Erythroblast (primary cell): ENCODE measurements around the gene UBE2H.

Experiments
- DNase-seq, 2 experiments: peaks; one replicate each; lab custom pipeline; 2025; lab: John Stamatoyannopoulos, UW
- GATA1 ChIP-seq: IDR thresholded peaks from 2 replicates; pipeline ENCODE4 v1.6.1; 2011; ENCODE audit warnings: low read depth, mild to moderate bottlenecking, control low read depth, low read length, moderate library complexity
- POLR2A ChIP-seq: IDR thresholded peaks from 2 replicates; pipeline ENCODE4 v1.6.1; 2011; ENCODE audit warnings: mild to moderate bottlenecking, low read length

The UBE2H gene

GRCh38 chr7:129952653-129953560 lies at the start of gene UBE2H:
Gene UBE2H, minus strand, starts transcription at chr7:129952960. Its CDS starts 405 bp downstream, at chr7:129952555.
- DNase-seq = peak; percentile 94 to 98
- TF ChIP-seq GATA1 (no peak), POLR2A (peak; percentile 84)

- no peak for DNase-seq
- no peak for TF ChIP-seq POLR2A
- TF ChIP-seq GATA1 = no peak
These were observed 45.7 kb upstream of the UBE2H start for GRCh38 chr7:129998446-129998845.

DNA sequence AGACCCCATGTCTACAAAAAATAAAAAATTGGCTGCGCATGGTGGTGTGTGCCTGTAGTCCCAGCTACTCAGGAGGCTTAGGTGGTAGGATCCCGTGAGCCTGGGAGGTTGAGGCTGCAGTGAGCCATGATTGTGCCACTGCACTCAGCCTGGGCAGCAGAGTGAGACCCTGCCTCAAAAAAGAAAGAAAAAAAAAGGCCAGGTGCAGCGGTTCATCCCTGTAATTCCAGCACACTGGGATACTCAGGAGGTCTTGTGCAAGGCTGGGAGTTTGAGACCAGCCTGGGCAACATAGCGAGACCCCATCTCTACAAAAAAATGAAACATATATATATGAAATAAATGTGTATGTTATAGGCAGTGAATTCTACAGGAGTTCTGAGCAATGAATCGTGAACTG lies 44.5 kb upstream of the UBE2H start:
- TF ChIP-seq POLR2A = no peak
- no peak for TF ChIP-seq GATA1
- no peak for DNase-seq

DNA sequence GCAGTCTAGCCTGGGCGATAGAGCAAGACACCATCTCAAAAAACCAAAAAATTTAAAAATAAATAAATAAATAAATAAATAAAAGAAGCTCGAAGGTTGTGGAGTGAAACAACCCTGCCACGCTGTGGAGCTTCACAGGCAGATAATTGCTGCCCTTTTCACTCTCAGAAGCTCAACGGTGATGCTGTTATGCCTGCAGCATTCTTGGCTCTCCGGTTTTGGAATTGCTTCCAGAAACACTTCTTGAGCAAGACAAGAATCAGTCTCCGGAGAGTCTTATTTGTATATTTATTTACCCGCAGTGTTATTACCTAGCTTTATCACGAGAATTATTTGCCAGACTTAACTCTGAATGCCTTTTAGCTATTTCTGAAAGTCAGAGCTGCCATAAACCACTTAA lies 40.5 kb upstream of the UBE2H start:
- TF ChIP-seq POLR2A (no peak), GATA1 (no peak)

DNA sequence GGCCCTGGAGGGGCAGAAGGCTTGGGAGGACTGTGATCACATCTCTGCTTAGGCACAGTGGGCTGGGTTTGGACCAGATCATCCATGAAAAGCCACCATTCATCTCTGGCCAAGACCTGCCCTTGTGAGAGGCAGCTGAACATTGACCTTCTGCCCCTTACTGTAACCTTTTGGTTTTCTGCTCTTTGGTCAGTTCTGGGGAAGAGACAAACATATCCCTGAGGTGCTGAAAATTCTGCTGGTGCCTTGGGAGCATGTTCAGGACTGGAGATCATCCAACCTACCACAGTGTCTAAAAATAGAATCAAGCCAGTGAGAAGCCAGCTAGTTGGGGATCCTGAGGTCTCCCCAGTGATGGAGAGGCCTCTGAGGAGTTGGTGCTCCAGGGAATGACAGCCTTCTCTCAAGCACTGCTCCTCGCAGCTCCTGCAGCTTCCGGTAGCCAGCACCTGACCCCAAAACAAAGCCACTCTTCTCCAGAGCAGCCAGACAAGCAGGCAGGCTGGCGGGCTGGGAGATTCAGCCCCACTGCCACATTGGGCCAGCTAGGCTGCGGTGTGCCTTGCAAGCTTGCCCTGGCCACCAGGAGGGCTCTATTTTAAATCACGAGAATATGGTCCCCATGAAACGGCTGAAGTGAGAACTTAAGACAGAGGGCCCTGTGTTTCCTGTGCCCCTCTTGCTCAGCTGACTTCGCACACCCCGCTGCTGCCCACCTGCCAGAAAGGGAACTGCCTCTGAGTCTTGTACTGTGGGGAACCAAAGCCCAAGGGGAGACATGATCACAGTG lies 37.8 kb upstream of the UBE2H start:
- no peak for DNase-seq
- no peak for TF ChIP-seq POLR2A
- TF ChIP-seq GATA1 = no peak

More for the DNA sequence above, 40.5 kb upstream of the UBE2H start:
- no peak for DNase-seq

GRCh38 chr7:129989466-129989865 lies 36.7 kb upstream of the UBE2H start:
- TF ChIP-seq GATA1 = no peak
- TF ChIP-seq POLR2A = no peak
- no peak for DNase-seq

GRCh38 chr7:129986600-129986999 lies 33.8 kb upstream of the UBE2H start:
- DNase-seq = no peak
- TF ChIP-seq GATA1 (no peak), POLR2A (no peak)

DNA sequence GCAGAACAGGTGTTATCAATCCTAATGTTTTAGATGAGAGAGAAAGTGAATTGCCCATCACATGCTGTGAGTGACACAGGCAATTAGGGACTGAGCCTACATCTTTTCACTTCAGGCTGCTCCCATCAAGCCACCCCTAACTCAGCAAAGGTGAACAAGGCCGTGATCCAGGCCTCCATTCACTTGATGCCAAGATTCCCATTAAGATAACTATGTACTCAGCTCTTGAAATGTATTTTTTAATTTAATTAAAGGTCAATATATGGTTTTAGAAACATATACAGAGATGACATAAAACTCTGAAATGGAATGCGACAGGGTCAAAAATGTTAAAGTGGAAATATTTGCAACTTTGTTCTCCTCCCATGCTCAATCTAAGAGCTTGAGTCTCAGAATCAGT lies 27.9 kb upstream of the UBE2H start:
- no peak for DNase-seq
- TF ChIP-seq GATA1 (no peak), POLR2A (no peak)

DNA sequence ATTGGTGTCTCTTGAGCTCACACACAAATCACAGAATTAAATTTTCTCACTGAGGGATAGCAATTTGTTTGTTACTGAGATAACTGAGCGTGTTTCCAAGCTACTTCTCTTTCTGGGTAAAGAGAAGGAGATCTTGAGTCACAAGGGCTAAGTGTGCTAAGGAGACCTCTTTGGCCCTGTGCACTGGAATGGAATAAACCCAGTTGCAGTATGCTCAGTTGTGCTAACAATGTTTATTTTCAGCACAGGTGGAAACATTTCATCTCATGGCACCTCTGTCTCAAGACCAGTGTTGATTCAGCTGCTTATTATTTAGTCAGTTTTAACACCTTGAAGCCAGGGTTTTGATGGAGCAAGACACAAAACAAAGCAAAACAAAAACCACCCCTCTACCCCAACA lies 22.5 kb upstream of the UBE2H start:
- DNase-seq = no peak
- TF ChIP-seq POLR2A (no peak), GATA1 (no peak)

- no peak for DNase-seq
- TF ChIP-seq GATA1 (no peak), POLR2A (no peak)
These were observed 18.1 kb upstream of the UBE2H start for GRCh38 chr7:129970816-129971215.

DNA sequence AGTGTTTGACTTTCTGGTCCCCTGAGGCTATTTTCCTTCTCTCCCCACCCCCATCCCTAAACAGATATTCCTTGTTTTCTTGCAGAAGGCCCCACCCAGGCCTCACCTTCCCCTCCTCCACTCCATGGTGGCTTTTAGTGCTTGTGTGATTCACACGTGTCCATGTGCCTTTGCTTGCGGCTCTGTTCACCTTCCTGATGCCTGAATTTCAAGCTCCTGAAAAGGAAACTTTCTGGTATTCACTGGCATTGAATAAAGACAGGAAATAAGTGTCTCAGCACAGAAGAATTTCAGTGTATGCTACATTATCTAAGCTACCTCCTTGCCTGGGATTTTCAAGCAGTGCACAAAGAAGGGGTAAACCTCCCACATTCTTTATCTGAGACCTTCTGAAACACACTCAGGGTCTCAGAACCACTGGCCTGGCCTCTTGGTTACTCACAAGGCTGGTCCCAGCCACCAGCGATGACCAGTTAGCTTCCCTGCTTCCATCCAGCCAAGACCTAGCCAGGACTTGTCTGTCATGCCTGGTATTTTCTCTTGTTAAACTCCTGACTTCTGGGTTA lies 17.2 kb upstream of the UBE2H start:
- no peak for TF ChIP-seq POLR2A
- TF ChIP-seq GATA1 = no peak
- no peak for DNase-seq

DNA sequence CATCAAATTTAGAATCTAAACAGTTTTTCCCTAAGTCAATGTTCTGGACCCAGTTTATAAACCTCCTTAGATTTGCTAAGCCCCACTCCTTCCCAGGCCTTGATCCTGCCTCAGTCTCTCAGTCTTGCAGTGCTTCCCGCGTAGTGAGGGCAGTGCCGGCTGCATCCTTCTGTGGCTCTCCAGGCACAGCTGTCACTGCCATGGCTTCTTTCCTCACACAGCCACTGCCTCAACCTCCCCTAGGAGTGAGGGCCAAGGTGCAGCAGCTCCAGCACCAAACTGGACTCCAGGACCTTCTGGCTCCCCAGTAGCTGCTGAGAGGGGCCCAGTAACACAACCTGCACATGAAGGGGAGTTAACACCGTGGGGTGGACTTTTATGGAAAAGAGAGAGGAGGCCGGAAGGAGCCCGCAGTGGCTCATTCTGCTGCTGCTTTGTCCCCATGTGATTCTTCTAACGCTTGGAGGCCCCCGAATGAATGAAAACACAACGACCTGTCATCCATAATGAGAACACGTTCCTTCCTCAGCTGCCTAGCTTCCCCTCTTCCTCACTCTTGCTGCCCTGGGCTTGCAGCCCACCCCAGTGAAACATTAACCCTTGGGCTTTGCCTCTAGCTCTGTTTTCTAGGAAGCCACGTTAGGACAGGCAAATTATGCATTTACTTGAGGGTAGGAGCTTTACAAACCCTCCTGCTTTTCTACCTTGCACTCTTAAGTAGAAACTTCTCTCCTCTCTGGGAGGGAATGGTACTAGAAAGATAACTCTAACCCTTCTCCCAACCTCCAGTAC lies 16.0 kb upstream of the UBE2H start:
- TF ChIP-seq GATA1 = no peak
- no peak for TF ChIP-seq POLR2A
- no peak for DNase-seq

GRCh38 chr7:129960204-129960475 lies 7.4 kb upstream of the UBE2H start:
- DNase-seq = peak; percentile 15 to 46
